GM18505 (cell line): ENCODE data around the gene KAZN.

Experiments used
- ATAC-seq: cut with Tn5 transposase; IDR thresholded peaks from one replicate; pipeline ENCODE4 v1.9.1; 2021; ENCODE audit not compliant: unreplicated experiment
- POLR2A ChIP-seq: IDR thresholded peaks from 4 replicates; pipeline ENCODE4 v1.6.1; 2011; ENCODE audit warnings: borderline replicate concordance; ENCODE audit not compliant: insufficient read depth, insufficient read length; ENCODE audit errors: extremely low read depth

The KAZN gene

GRCh38 chr1:14594045-14594444, 4.4 kb upstream of the KAZN start:
- no peak for ATAC-seq
- TF ChIP-seq POLR2A: no peak

DNA sequence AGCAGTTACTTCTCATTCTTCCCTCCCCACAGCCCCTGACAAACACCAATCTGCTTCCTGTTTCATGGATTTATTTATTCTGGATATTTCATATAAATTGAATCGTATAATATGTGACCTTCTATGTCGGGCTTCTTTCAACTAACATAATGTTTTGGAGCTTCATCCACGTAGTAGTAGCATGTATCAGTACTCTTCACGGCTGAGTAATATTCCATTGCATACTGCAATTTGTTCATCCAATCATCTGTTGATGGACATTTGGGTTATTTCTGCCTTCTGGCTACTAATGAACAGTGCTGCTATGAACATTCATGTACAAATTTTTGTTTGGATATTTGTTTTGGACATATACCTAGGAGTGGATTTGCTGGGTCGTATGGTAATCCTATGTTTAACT, 1.9 kb upstream of the KAZN start:
- no peak for TF ChIP-seq POLR2A
- no peak for ATAC-seq

- no peak for ATAC-seq
- no peak for TF ChIP-seq POLR2A
These were observed 1.0 kb upstream of the KAZN start for GRCh38 chr1:14597343-14598006.

GRCh38 chr1:14598007-14598497, 433 bp upstream of the KAZN start:
- no peak for TF ChIP-seq POLR2A
- no peak for ATAC-seq

- no peak for TF ChIP-seq POLR2A
- ATAC-seq: no peak
These were observed 802 bp downstream of the KAZN start for GRCh38 chr1:14599183-14599791.

- no peak for ATAC-seq
- no peak for TF ChIP-seq POLR2A
These were observed 1.3 kb downstream of the KAZN start for GRCh38 chr1:14599800-14600199.

DNA sequence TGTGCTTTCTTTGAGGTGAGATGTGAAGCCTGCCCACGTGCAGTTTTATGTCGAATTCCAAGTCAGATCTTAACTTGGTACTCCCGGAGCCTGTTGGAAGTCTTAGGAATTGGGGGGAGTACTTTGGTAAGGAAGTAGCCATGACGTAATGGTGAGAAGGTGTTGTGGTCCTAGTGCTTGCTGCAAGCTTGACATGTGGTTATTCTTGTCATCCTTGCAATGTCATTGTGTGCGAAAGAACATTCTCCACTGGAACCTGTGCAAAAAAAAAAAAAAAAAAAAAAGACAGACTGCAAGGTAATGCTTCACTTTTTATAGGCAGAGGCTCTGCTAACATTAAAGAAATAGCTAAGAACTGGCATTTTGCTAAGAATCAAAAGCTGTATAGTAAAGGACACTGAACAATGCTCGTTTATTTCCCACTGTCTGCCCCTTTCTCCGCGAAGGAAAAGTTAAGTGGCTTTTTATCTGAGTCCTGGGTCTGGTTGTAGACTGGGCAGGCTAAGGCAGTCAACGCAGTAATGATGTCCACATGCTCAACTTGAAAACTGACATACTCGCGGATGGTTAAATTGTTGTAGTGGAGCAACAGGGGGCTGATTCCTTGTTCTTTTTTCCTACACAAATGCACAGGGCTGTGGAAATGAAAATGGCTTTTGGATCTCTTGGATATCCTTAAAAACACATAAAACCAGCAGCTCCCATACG, 2.1 kb downstream of the KAZN start:
- no peak for TF ChIP-seq POLR2A
- ATAC-seq: no peak

DNA sequence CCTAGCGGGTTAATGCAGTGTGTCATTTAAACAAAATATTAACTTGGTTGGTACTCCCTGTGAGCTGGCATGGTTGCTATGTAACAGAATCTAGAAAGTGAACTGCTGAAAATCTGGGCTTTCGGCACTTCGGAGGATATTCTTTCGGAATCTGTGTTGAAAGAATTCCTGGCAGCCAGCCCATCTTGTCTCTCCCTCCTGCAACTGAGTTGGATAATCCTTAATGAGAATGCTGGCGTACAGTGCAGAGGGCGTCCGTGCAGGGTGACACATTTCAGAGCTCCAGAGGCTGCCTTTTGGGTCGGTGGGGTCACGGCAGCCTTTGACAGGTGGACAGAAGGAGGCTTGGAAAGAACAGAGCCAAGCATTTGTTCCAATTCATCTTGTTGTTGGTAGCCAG, 3.7 kb downstream of the KAZN start:
- ATAC-seq: no peak
- TF ChIP-seq POLR2A: no peak

- no peak for ATAC-seq
- TF ChIP-seq POLR2A: no peak
These were observed 5.2 kb downstream of the KAZN start for GRCh38 chr1:14603645-14604044.

DNA sequence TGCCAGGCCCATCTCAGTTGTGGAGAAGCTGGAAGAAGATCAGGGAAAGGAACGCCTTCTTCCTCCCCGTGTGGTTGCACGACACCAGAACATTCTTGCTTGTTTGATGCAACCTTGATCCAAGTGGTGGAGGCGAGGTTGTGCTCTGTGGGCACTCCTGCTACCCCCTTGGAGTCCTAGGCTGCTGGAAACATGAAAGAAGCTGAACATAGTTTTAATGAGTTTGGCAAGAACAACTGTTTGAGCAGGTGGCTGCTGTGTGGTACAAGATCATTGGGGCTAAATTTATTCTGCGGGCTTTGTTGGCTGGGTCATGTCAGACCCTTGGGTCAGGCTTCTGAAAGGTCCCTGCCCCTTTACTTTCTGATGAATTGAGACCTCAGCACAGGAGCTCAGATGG, 5.9 kb downstream of the KAZN start:
- ATAC-seq: no peak
- TF ChIP-seq POLR2A: no peak

DNA sequence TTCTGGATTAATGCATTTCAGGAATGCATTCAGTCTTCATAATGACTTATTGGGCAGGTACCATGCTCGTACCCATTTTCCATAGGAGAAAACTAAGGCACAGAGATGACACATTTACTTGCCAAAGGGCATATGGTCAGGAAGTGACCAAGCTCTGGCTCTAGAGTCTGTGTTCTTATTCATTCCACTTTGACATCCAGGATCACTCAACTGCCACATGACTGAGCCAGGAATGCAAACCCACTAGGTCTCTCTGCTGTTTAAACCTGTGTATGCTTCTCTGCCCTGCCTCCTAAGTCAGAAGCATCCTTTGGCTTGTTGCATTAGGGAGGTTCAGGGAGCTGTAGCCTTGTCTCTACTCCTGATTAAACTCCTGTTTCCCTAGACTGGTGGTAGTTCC, 7.5 kb downstream of the KAZN start:
- no peak for TF ChIP-seq POLR2A
- ATAC-seq: no peak

GRCh38 chr1:14606632-14607031, 8.1 kb downstream of the KAZN start:
- TF ChIP-seq POLR2A: no peak
- no peak for ATAC-seq

- TF ChIP-seq POLR2A: no peak
- no peak for ATAC-seq
These were observed 8.8 kb downstream of the KAZN start for GRCh38 chr1:14607295-14607694.

GRCh38 chr1:14608308-14608707, 9.8 kb downstream of the KAZN start:
- no peak for TF ChIP-seq POLR2A
- no peak for ATAC-seq
